H9 (cell line): ENCODE measurements around the gene ZNF285. TPM values are rescaled to one million over a fixed set of nuclear protein-coding genes. Genes with fewer than 3 reads are reported as not detected.

ENCODE experiments used
- DNase-seq: peaks from one replicate; pipeline ENCODE4 v3.0.0-alpha.2; 2017
- H2AFZ ChIP-seq: one replicate; pipeline ENCODE4 v1.6.1; 2013; ENCODE audit warnings: mild to moderate bottlenecking, low read length, control low read depth, moderate library complexity
- H2AK5ac ChIP-seq: 2 replicates; pipeline ENCODE4 v1.6.1; 2013; ENCODE audit warnings: low read length, control low read depth, mixed read lengths; ENCODE audit not compliant: insufficient read length
- H2BK120ac ChIP-seq: one replicate; pipeline ENCODE4 v1.6.1; 2013; ENCODE audit warnings: low read depth, mild to moderate bottlenecking, low read length, control low read depth, inconsistent platforms; ENCODE audit not compliant: poor library complexity, severe bottlenecking
- H2BK12ac ChIP-seq: 2 replicates; pipeline ENCODE4 v1.6.1; 2013; ENCODE audit warnings: low read length, control low read depth, mixed read lengths, low read depth; ENCODE audit not compliant: insufficient read length
- H2BK15ac ChIP-seq: 2 replicates; pipeline ENCODE4 v1.6.1; 2013; ENCODE audit warnings: low read depth, low read length, control low read depth
- H2BK20ac ChIP-seq: one replicate; pipeline ENCODE4 v1.6.1; 2013; ENCODE audit warnings: low read depth, mild to moderate bottlenecking, low read length, control low read depth, inconsistent platforms; ENCODE audit not compliant: poor library complexity, severe bottlenecking
- H2BK5ac ChIP-seq: 2 replicates; pipeline ENCODE4 v1.6.1; 2013; ENCODE audit warnings: low read length, control low read depth, mixed read lengths; ENCODE audit not compliant: insufficient read length
- H3K14ac ChIP-seq: 2 replicates; pipeline ENCODE4 v1.6.1; 2013; ENCODE audit warnings: low read length, control low read depth; ENCODE audit not compliant: insufficient read depth
- H3K18ac ChIP-seq: 2 replicates; pipeline ENCODE4 v1.6.1; 2013; ENCODE audit warnings: low read depth, mild to moderate bottlenecking, mixed read lengths, low read length, control low read depth; ENCODE audit not compliant: insufficient read length
- H3K23ac ChIP-seq: 2 replicates; pipeline ENCODE4 v1.6.1; 2013; ENCODE audit warnings: low read length, control low read depth, mixed read lengths, low read depth; ENCODE audit not compliant: insufficient read length
- H3K23me2 ChIP-seq: 2 replicates; pipeline ENCODE4 v1.6.1; 2013; ENCODE audit warnings: low read depth, mild to moderate bottlenecking, mixed read lengths, low read length, control low read depth; ENCODE audit not compliant: insufficient read length, poor library complexity, severe bottlenecking
- H3K27ac ChIP-seq: 2 replicates; pipeline ENCODE4 v1.5.1; 2013; ENCODE audit warnings: low read length, control low read depth, mixed read lengths, low read depth; ENCODE audit not compliant: insufficient read length
- H3K27me3 ChIP-seq: 2 replicates; pipeline ENCODE4 v1.6.1; 2013; ENCODE audit warnings: low read length, control low read depth, inconsistent platforms; ENCODE audit not compliant: insufficient read depth
- H3K4ac ChIP-seq: 2 replicates; pipeline ENCODE4 v1.6.1; 2013; ENCODE audit warnings: low read depth, mild to moderate bottlenecking, control low read depth, inconsistent platforms, low read length, moderate library complexity
- H3K4me1 ChIP-seq: 2 replicates; pipeline ENCODE4 v1.6.1; 2013; ENCODE audit warnings: low read length, control low read depth, inconsistent platforms; ENCODE audit not compliant: insufficient read depth
- H3K4me2 ChIP-seq: 2 replicates; pipeline ENCODE4 v1.6.1; 2013; ENCODE audit warnings: low read length, control low read depth, mixed read lengths; ENCODE audit not compliant: insufficient read length, insufficient read depth
- H3K56ac ChIP-seq: 2 replicates; pipeline ENCODE4 v1.6.1; 2013; ENCODE audit warnings: low read depth, mild to moderate bottlenecking, mixed read lengths, low read length, control low read depth; ENCODE audit not compliant: insufficient read length
- H3K79me1 ChIP-seq: 2 replicates; pipeline ENCODE4 v1.6.1; 2013; ENCODE audit warnings: low read depth, mild to moderate bottlenecking, moderate library complexity, low read length, control low read depth, inconsistent platforms; ENCODE audit not compliant: insufficient read depth, poor library complexity, severe bottlenecking
- H3K79me2 ChIP-seq: 2 replicates; pipeline ENCODE4 v1.6.1; 2013; ENCODE audit warnings: low read length, control low read depth, inconsistent platforms; ENCODE audit not compliant: insufficient read depth
- H3K9ac ChIP-seq: 2 replicates; pipeline ENCODE4 v1.6.1; 2013; ENCODE audit warnings: low read length, control low read depth, mixed read lengths; ENCODE audit not compliant: insufficient read length; ENCODE audit errors: extremely low read depth
- H3K9me3 ChIP-seq: one replicate; pipeline ENCODE4 v1.6.1; 2013; ENCODE audit warnings: low read depth, low read length, inconsistent platforms; ENCODE audit not compliant: control insufficient read depth
- H3T11ph ChIP-seq: one replicate; pipeline ENCODE4 v1.6.1; 2013; ENCODE audit warnings: mild to moderate bottlenecking, low read length, control low read depth, inconsistent platforms
- H4K20me1 ChIP-seq: one replicate; pipeline ENCODE4 v1.6.1; 2013; ENCODE audit not compliant: control insufficient read depth, insufficient read length, insufficient read depth
- H4K5ac ChIP-seq: 2 replicates; pipeline ENCODE4 v1.6.1; 2013; ENCODE audit warnings: low read depth, mild to moderate bottlenecking, mixed read lengths, low read length, control low read depth; ENCODE audit not compliant: insufficient read length
- H4K8ac ChIP-seq: replicated peaks from 2 replicates; pipeline ENCODE4 v1.6.1; 2013; ENCODE audit warnings: low read length, control low read depth, mixed read lengths, low read depth; ENCODE audit not compliant: insufficient read length
- H4K91ac ChIP-seq: 2 replicates; pipeline ENCODE4 v1.6.1; 2013; ENCODE audit warnings: low read depth, mild to moderate bottlenecking, moderate library complexity, mixed read lengths, low read length, control low read depth; ENCODE audit not compliant: insufficient read length
- H3K27ac Mint-ChIP-seq, 3 experiments: 2 replicates in 2 of 3; 3 replicates in 1 of 3; pipeline ENCODE4 v1.8.0; 2020 to 2021; ENCODE audit warnings: mixed read lengths in 3 of 3, mild to moderate bottlenecking in 1 of 3, moderate library complexity in 1 of 3
- H3K27me3 Mint-ChIP-seq: 2 replicates; pipeline ENCODE4 v1.8.0; 2021; ENCODE audit warnings: low read depth, mild to moderate bottlenecking, moderate library complexity, mixed read lengths
- H3K36me3 Mint-ChIP-seq, 3 experiments: 2 replicates in 2 of 3; 3 replicates in 1 of 3; pipeline ENCODE4 v1.8.0; 2020 to 2021; ENCODE audit warnings: low read depth in 3 of 3, mixed read lengths in 3 of 3; ENCODE audit not compliant: insufficient read depth in 1 of 3
- H3K4me1 Mint-ChIP-seq, 2 experiments: 2 replicates each; pipeline ENCODE4 v1.8.0; 2020; ENCODE audit warnings: mixed read lengths in 2 of 2
- H3K4me3 Mint-ChIP-seq, 2 experiments: 2 replicates in 1 of 2; 3 replicates in 1 of 2; pipeline ENCODE4 v1.8.0; 2020 to 2021; ENCODE audit warnings: mild to moderate bottlenecking in 2 of 2, mixed read lengths in 2 of 2, moderate library complexity in 1 of 2
- H3K9me3 Mint-ChIP-seq, 2 experiments: 2 replicates in 1 of 2; 3 replicates in 1 of 2; pipeline ENCODE4 v1.8.0; 2020; ENCODE audit warnings: mild to moderate bottlenecking in 2 of 2, mixed read lengths in 2 of 2, moderate library complexity in 1 of 2
- WGBS: extraction: QIAGEN DNeasy Blood & Tissue Kit; methylation state at CpG from one replicate; pipeline ENCODE4 v1.1.7; 2013; ENCODE audit warnings: missing lambda C conversion rate, low lambda C conversion rate, mixed read lengths; ENCODE audit not compliant: insufficient read length; ENCODE audit errors: extremely low coverage; 5-methylcytosine and 5-hydroxymethylcytosine counted together
- total RNA-seq: library from RNA; stranded (reverse); gene quantifications from 2 replicates; pipeline ENCODE4 v1.2.1, GENCODE V29; 2021
- TF ChIP-seq, protein P1 (sequence below): fragments of 200-600 bp; sonication (generic); conservative IDR thresholded peaks from 3 replicates; pipeline ENCODE4 v1.8.0; 2021; ENCODE audit warnings: antibody characterized with exemption, mild to moderate bottlenecking

Gene ZNF285
- total RNA-seq, 1 experiment from 2014 or later: 3.9 TPM

DNA sequence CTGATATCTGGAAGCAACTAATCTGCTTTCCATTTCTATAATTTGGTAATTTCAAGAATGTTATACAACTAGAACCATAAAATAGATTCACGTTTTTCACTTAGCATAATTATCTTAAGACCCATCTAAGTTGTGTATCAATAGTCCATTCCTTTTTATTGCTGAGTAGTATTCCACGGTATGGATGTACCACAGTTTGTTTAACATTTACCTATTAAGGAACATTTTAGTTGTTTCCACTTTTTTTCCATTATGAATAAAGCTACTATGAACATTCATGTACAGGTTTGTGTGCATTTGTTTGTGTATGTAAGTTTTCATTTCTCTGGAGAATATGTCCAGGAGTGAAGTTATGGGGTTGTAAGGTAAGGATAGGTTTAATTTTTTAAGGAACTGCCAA is 26.6 kb downstream of the ZNF285 start:
- H3K36me3 Mint-ChIP-seq: peaks cover 0 to 7% (median 6%) of the 10 kb centered on the region in 3 experiments; a peak in 4 of 7 replicates
- Histone ChIP-seq H3K9me3 (no peaks in the 10 kb centered on the region), H4K20me1 (no peaks in the 10 kb centered on the region), H3K18ac (no peak overlapping the region), H2AK5ac (no peak overlapping the region), H3K14ac (no peak overlapping the region), H3K79me1 (no peaks in the 10 kb centered on the region), H3T11ph (no peak overlapping the region), H2AFZ (no peak overlapping the region), H3K23ac (no peak overlapping the region), H4K5ac (no peak overlapping the region), H3K4me1 (no peaks in the 10 kb centered on the region), H3K23me2 (no peaks in the 10 kb centered on the region), H3K79me2 (no peaks in the 10 kb centered on the region), H4K91ac (no peak overlapping the region), H3K27me3 (no peaks in the 10 kb centered on the region), H2BK12ac (no peak overlapping the region), H2BK5ac (no peak overlapping the region), H2BK120ac (no peak overlapping the region), H2BK15ac (no peak overlapping the region), H2BK20ac (no peak overlapping the region), H3K4me2 (no peak overlapping the region), H3K56ac (no peak overlapping the region), H3K4ac (no peak overlapping the region), H4K8ac (no peak overlapping the region), H3K27ac (no peak overlapping the region), H3K9ac (no peak overlapping the region)
- no peak overlapping the region for H3K4me3 Mint-ChIP-seq
- H3K27ac Mint-ChIP-seq: no peak overlapping the region
- WGBS: no CpG with 5 or more reads among the region's 2 CpGs
- TF ChIP-seq, protein P1, sequence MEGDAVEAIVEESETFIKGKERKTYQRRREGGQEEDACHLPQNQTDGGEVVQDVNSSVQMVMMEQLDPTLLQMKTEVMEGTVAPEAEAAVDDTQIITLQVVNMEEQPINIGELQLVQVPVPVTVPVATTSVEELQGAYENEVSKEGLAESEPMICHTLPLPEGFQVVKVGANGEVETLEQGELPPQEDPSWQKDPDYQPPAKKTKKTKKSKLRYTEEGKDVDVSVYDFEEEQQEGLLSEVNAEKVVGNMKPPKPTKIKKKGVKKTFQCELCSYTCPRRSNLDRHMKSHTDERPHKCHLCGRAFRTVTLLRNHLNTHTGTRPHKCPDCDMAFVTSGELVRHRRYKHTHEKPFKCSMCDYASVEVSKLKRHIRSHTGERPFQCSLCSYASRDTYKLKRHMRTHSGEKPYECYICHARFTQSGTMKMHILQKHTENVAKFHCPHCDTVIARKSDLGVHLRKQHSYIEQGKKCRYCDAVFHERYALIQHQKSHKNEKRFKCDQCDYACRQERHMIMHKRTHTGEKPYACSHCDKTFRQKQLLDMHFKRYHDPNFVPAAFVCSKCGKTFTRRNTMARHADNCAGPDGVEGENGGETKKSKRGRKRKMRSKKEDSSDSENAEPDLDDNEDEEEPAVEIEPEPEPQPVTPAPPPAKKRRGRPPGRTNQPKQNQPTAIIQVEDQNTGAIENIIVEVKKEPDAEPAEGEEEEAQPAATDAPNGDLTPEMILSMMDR: no peak
- H3K27me3 Mint-ChIP-seq: no peaks in the 10 kb centered on the region; the same call in 1 of the 2 replicates
- no peak for DNase-seq
- H3K4me1 Mint-ChIP-seq: no peaks in the 10 kb centered on the region
- H3K9me3 Mint-ChIP-seq: peaks cover 83 to 88% of the 10 kb centered on the region in 2 experiments
